Measurements from ENCODE around the gene RTN4RL2. TPM values are rescaled to one million over a fixed set of nuclear protein-coding genes. Genes with fewer than 3 reads are reported as not detected.

Gene RTN4RL2
- total RNA-seq, 1 donor from 2014 or later, result 1.3 TPM

- intact Hi-C loops (cut with micrococcal nuclease), result no loop called here
- peak; percentile 69 for DNase-seq
- H3K4me3 ChIP-seq, result peak overlapping the region; percentile 80
- peaks cover 31% of the 10 kb centered on the region for H3K4me1 ChIP-seq
- no peak for TF ChIP-seq CTCF (IDR thresholded peaks at IDR 0.05; ENCODE audit: borderline replicate concordance)
- no peaks in the 10 kb centered on the region for H3K36me3 ChIP-seq
- no peaks in the 10 kb centered on the region for H3K27me3 ChIP-seq (ENCODE audit: low read depth)
- H3K27ac ChIP-seq (replicated peaks), result peak overlapping the region; percentile 79
- H3K9me3 ChIP-seq (replicated peaks), result no peaks in the 10 kb centered on the region
Observed at GRCh38 chr11:57514538-57515331, 54.4 kb downstream of the RTN4RL2 start.

- no peaks in the 10 kb centered on the region for H3K27me3 ChIP-seq (ENCODE audit: low read depth)
- H3K27ac ChIP-seq (replicated peaks), result peak within 1 kb of the TSS; percentile 79
- H3K4me3 ChIP-seq, result peak within 1 kb of the TSS; percentile 80
- H3K9me3 ChIP-seq (replicated peaks), result no peaks in the 10 kb centered on the region
- peaks cover 31% of the 10 kb centered on the region for H3K4me1 ChIP-seq
- H3K36me3 ChIP-seq, result no peaks in the 10 kb centered on the region
- peak; percentile 71 for DNase-seq
- intact Hi-C loops (cut with micrococcal nuclease), result no loop called here
- no peak for TF ChIP-seq CTCF (IDR thresholded peaks at IDR 0.05; ENCODE audit: borderline replicate concordance)
Observed at GRCh38 chr11:57515332-57516060, 55.2 kb downstream of the RTN4RL2 start, which contains the start of gene SLC43A1. TSS of gene SLC43A1 (minus strand) at chr11:57515702. CDS start at chr11:57514111, 1,591 bp downstream.

GRCh38 chr11:57516061-57516443 is 55.7 kb downstream of the RTN4RL2 start:
- DNase-seq, result no peak
- no peak for TF ChIP-seq CTCF (IDR thresholded peaks at IDR 0.05; ENCODE audit: borderline replicate concordance)
- intact Hi-C loops (cut with micrococcal nuclease), result no loop called here

GRCh38 chr11:57521116-57521515 is 60.8 kb downstream of the RTN4RL2 start:
- Histone ChIP-seq H3K27me3 (ENCODE audit: low read depth) (no peaks in the 10 kb centered on the region), H3K27ac (replicated peaks) (no peak overlapping the region), H3K9me3 (replicated peaks) (no peaks in the 10 kb centered on the region), H3K4me1 (peaks cover 2% of the 10 kb centered on the region), H3K4me3 (no peak overlapping the region), H3K36me3 (no peaks in the 10 kb centered on the region)
- intact Hi-C loops (cut with micrococcal nuclease), result loop anchor here (10.0 kb wide), 1 partner anchor 66 kb away; no protein-coding TSS in a partner anchor
- TF ChIP-seq CTCF (IDR thresholded peaks at IDR 0.05; ENCODE audit: borderline replicate concordance), result no peak
- DNase-seq, result no peak

More at GRCh38 chr11:57516061-57516443, 55.7 kb downstream of the RTN4RL2 start:
- peak overlapping the region; percentile 80 for H3K4me3 ChIP-seq
- no peaks in the 10 kb centered on the region for H3K9me3 ChIP-seq (replicated peaks)
- H3K27ac ChIP-seq (replicated peaks), result peak overlapping the region; percentile 79
- H3K27me3 ChIP-seq (ENCODE audit: low read depth), result no peaks in the 10 kb centered on the region
- H3K4me1 ChIP-seq, result peaks cover 31% of the 10 kb centered on the region
- H3K36me3 ChIP-seq, result no peaks in the 10 kb centered on the region

GRCh38 chr11:57523419-57523818 is 63.1 kb downstream of the RTN4RL2 start:
- H3K27me3 ChIP-seq (ENCODE audit: low read depth), result no peaks in the 10 kb centered on the region
- TF ChIP-seq CTCF (IDR thresholded peaks at IDR 0.05; ENCODE audit: borderline replicate concordance), result no peak
- no peaks in the 10 kb centered on the region for H3K9me3 ChIP-seq (replicated peaks)
- intact Hi-C loops (cut with micrococcal nuclease), result loop anchor here (10.0 kb wide), 1 partner anchor 69 kb away; no protein-coding TSS in a partner anchor
- no peak for DNase-seq
- no peak overlapping the region for H3K27ac ChIP-seq (replicated peaks)
- H3K4me1 ChIP-seq, result no peaks in the 10 kb centered on the region
- no peak overlapping the region for H3K4me3 ChIP-seq
- H3K36me3 ChIP-seq, result peaks cover 11% of the 10 kb centered on the region

Other genes with a start within 250 kb of the RTN4RL2 start
- gene APLNR, start 223.3 kb upstream of the RTN4RL2 start, total RNA-seq, result 8.5 TPM
- gene TNKS1BP1, start 135.6 kb upstream of the RTN4RL2 start, total RNA-seq, result 32.6 TPM
- 34.6 TPM for gene SSRP1, start 124.6 kb upstream of the RTN4RL2 start, total RNA-seq
- 1.4 TPM for gene P2RX3, start 122.2 kb upstream of the RTN4RL2 start, total RNA-seq
- gene PRG3, start 79.4 kb upstream of the RTN4RL2 start, total RNA-seq, result not detected
- not detected for gene PRG2, start 69.9 kb upstream of the RTN4RL2 start, total RNA-seq
- gene SLC43A3, start 33.4 kb upstream of the RTN4RL2 start, total RNA-seq, result 21.0 TPM
- 4.3 TPM for gene SLC43A1, start 55.2 kb downstream of the RTN4RL2 start, total RNA-seq
- 61.0 TPM for gene TIMM10, start 70.2 kb downstream of the RTN4RL2 start, total RNA-seq
- not detected for gene SMTNL1, start 77.1 kb downstream of the RTN4RL2 start, total RNA-seq
- gene UBE2L6, start 107.1 kb downstream of the RTN4RL2 start, total RNA-seq, result 19.0 TPM
- gene SERPING1, start 137.2 kb downstream of the RTN4RL2 start, total RNA-seq, result 94.6 TPM
- gene YPEL4, start 189.4 kb downstream of the RTN4RL2 start, total RNA-seq, result 0.55 TPM
- gene CLP1, start 197.2 kb downstream of the RTN4RL2 start, total RNA-seq, result 6.0 TPM
- gene ZDHHC5, start 207.6 kb downstream of the RTN4RL2 start, total RNA-seq, result 45.8 TPM

Data from left ventricle myocardium inferior (tissue), 1 donor.